ENCODE data around the gene HSPD1. TPM values are rescaled to one million over a fixed set of nuclear protein-coding genes. Genes with fewer than 3 reads are reported as not detected.

Gene HSPD1
- total RNA-seq, 4 donors from 2014 or later = 125 to 169 (median 127) TPM

GRCh38 chr2:197496695-197497094 is 2.9 kb downstream of the HSPD1 start:
- no peak for TF ChIP-seq CTCF (IDR thresholded peaks at IDR 0.05; ENCODE audit: low read depth)

- TF ChIP-seq CTCF (IDR thresholded peaks at IDR 0.05; ENCODE audit: low read depth) = no peak
Measured at GRCh38 chr2:197495433-197496134, 4.1 kb downstream of the HSPD1 start.

GRCh38 chr2:197487385-197487784 is 12.3 kb downstream of the HSPD1 start:
- TF ChIP-seq CTCF (IDR thresholded peaks at IDR 0.05; ENCODE audit: low read depth) = no peak

- TF ChIP-seq CTCF (IDR thresholded peaks at IDR 0.05; ENCODE audit: low read depth) = no peak
Measured at GRCh38 chr2:197486175-197486574, 13.5 kb downstream of the HSPD1 start.

- no peak for TF ChIP-seq CTCF (IDR thresholded peaks at IDR 0.05; ENCODE audit: low read depth)
Measured at GRCh38 chr2:197480165-197481036, 19.2 kb downstream of the HSPD1 start.

GRCh38 chr2:197477797-197478196 is 21.8 kb downstream of the HSPD1 start:
- no peak for TF ChIP-seq CTCF (IDR thresholded peaks at IDR 0.05; ENCODE audit: low read depth)

GRCh38 chr2:197472166-197472565 is 27.5 kb downstream of the HSPD1 start:
- TF ChIP-seq CTCF (IDR thresholded peaks at IDR 0.05; ENCODE audit: low read depth) = no peak
